ENCODE results near the gene TMEM156. TPM values are rescaled to one million over a fixed set of nuclear protein-coding genes. Genes with fewer than 3 reads are reported as not detected.

TMEM156 gene
- total RNA-seq, 2 experiments from 2014 or later = 18.4 TPM

- no peaks in the 10 kb centered on the region for H3K27me3 Mint-ChIP-seq
- Histone ChIP-seq H3K27ac (ENCODE audit: low read depth in 1 of 2, low read length in 2 of 2) (no peak overlapping the region), H3K4me1 (ENCODE audit: insufficient read depth, low read length) (no peaks in the 10 kb centered on the region), H3K4me3 (ENCODE audit: low read length) (no peak overlapping the region), H3K36me3 (ENCODE audit: insufficient read depth, low read length) (no peaks in the 10 kb centered on the region), H3K27me3 (ENCODE audit: control insufficient read depth in 1 of 2, insufficient read depth in 2 of 2, low read length in 2 of 2) (no peaks in the 10 kb centered on the region), H3K9me3 (ENCODE audit: control insufficient read depth in 1 of 2, insufficient read depth in 1 of 2, low read length in 2 of 2) (no peaks in the 10 kb centered on the region)
- peaks cover 4% of the 10 kb centered on the region for H3K36me3 Mint-ChIP-seq (ENCODE audit: low read depth)
- peaks cover 20% of the 10 kb centered on the region for H3K4me1 Mint-ChIP-seq (ENCODE audit: low read depth)
- no peak for TF ChIP-seq CTCF (IDR thresholded peaks at IDR 0.05)
- no peak overlapping the region for H3K27ac Mint-ChIP-seq
- POLR2A ChIA-PET = no interaction called here
- no peak overlapping the region for H3K4me3 Mint-ChIP-seq
- CTCF ChIA-PET = no interaction called here
- no peak for DNase-seq
- ATAC-seq (ENCODE audit: poor library complexity) = no peak
- intact Hi-C loops (cut with DNase I, micrococcal nuclease) = no loop called here
- H3K9me3 Mint-ChIP-seq = no peaks in the 10 kb centered on the region
Measured at GRCh38 chr4:39067451-39067850, 35.2 kb upstream of the TMEM156 start.

GRCh38 chr4:39067031-39067430 lies 34.8 kb upstream of the TMEM156 start:
- no peaks in the 10 kb centered on the region for H3K9me3 Mint-ChIP-seq
- CTCF ChIA-PET = no interaction called here
- no peak for ATAC-seq (ENCODE audit: poor library complexity)

GRCh38 chr4:39066371-39066770 lies 34.2 kb upstream of the TMEM156 start:
- H3K36me3 ChIP-seq (ENCODE audit: insufficient read depth, low read length) = no peaks in the 10 kb centered on the region
- Mint-ChIP-seq H3K9me3 (no peaks in the 10 kb centered on the region), H3K4me3 (no peak overlapping the region), H3K27ac (no peak overlapping the region), H3K36me3 (ENCODE audit: low read depth) (peaks cover 5% of the 10 kb centered on the region), H3K4me1 (ENCODE audit: low read depth) (peaks cover 26% of the 10 kb centered on the region), H3K27me3 (no peaks in the 10 kb centered on the region)
- DNase-seq (no peak), ATAC-seq (ENCODE audit: poor library complexity) (no peak)
- no peak overlapping the region for H3K4me3 ChIP-seq (ENCODE audit: low read length)
- POLR2A ChIA-PET = no interaction called here
- H3K4me1 ChIP-seq (ENCODE audit: insufficient read depth, low read length) = no peaks in the 10 kb centered on the region
- CTCF ChIA-PET = no interaction called here
- TF ChIP-seq CTCF (IDR thresholded peaks at IDR 0.05) = no peak
- H3K9me3 ChIP-seq (ENCODE audit: control insufficient read depth in 1 of 2, insufficient read depth in 1 of 2, low read length in 2 of 2) = no peaks in the 10 kb centered on the region
- H3K27ac ChIP-seq (ENCODE audit: low read depth in 1 of 2, low read length in 2 of 2) = no peak overlapping the region
- no peaks in the 10 kb centered on the region for H3K27me3 ChIP-seq (ENCODE audit: control insufficient read depth in 1 of 2, insufficient read depth in 2 of 2, low read length in 2 of 2)
- intact Hi-C loops (cut with DNase I, micrococcal nuclease) = no loop called here

More at GRCh38 chr4:39067031-39067430, 34.8 kb upstream of the TMEM156 start:
- H3K9me3 ChIP-seq (ENCODE audit: control insufficient read depth in 1 of 2, insufficient read depth in 1 of 2, low read length in 2 of 2) = no peaks in the 10 kb centered on the region
- H3K4me3 ChIP-seq (ENCODE audit: low read length) = no peak overlapping the region
- no peak for TF ChIP-seq CTCF (IDR thresholded peaks at IDR 0.05)
- H3K4me1 Mint-ChIP-seq (ENCODE audit: low read depth) = peaks cover 24% of the 10 kb centered on the region
- no peaks in the 10 kb centered on the region for H3K4me1 ChIP-seq (ENCODE audit: insufficient read depth, low read length)
- H3K4me3 Mint-ChIP-seq = no peak overlapping the region
- POLR2A ChIA-PET = no interaction called here
- intact Hi-C loops (cut with DNase I, micrococcal nuclease) = no loop called here
- H3K27ac Mint-ChIP-seq = no peak overlapping the region
- H3K27me3 Mint-ChIP-seq = no peaks in the 10 kb centered on the region
- H3K27me3 ChIP-seq (ENCODE audit: control insufficient read depth in 1 of 2, insufficient read depth in 2 of 2, low read length in 2 of 2) = no peaks in the 10 kb centered on the region
- peaks cover 5% of the 10 kb centered on the region for H3K36me3 Mint-ChIP-seq (ENCODE audit: low read depth)
- no peaks in the 10 kb centered on the region for H3K36me3 ChIP-seq (ENCODE audit: insufficient read depth, low read length)
- H3K27ac ChIP-seq (ENCODE audit: low read depth in 1 of 2, low read length in 2 of 2) = no peak overlapping the region
- no peak for DNase-seq
